Activated CD4-positive, alpha-beta memory T cell treated with anti-CD3 and anti-CD28 coated beads for 36 hours (primary cell): ENCODE data around the gene KPNA6. TPM values are rescaled to one million over a fixed set of nuclear protein-coding genes. Genes with fewer than 3 reads are reported as not detected.

Experiments used
- CTCF ChIA-PET: fragments of 350-600 bp; sonication (Branson Sonifier 250); formaldehyde crosslinking; loops from one replicate; lab custom pipeline; 2021; ENCODE audit warnings: antibody characterized with exemption, inconsistent platforms; lab: Charles Lee
- POLR2A ChIA-PET: fragments of 350-600 bp; sonication (Branson Sonifier 250); formaldehyde crosslinking; loops from one replicate; lab custom pipeline; 2021; ENCODE audit warnings: antibody characterized with exemption; lab: Charles Lee
- DNase-seq: peaks from one replicate; pipeline ENCODE4 v3.0.0-alpha.2; 2020
- H3K27ac Mint-ChIP-seq: one replicate; pipeline ENCODE4 v1.8.0; 2021; ENCODE audit warnings: mixed read lengths
- H3K27me3 Mint-ChIP-seq: one replicate; pipeline ENCODE4 v1.8.0; 2021; ENCODE audit warnings: mixed read lengths
- H3K36me3 Mint-ChIP-seq: one replicate; pipeline ENCODE4 v1.8.0; 2021; ENCODE audit warnings: mixed read lengths
- H3K4me1 Mint-ChIP-seq: one replicate; pipeline ENCODE4 v1.8.0; 2021; ENCODE audit warnings: low read depth, mixed read lengths
- H3K4me3 Mint-ChIP-seq: one replicate; pipeline ENCODE4 v1.8.0; 2021; ENCODE audit warnings: mild to moderate bottlenecking, mixed read lengths
- H3K9me3 Mint-ChIP-seq: one replicate; pipeline ENCODE4 v1.8.0; 2021; ENCODE audit warnings: mixed read lengths
- intact Hi-C: fragments of 100-400 bp; cut with micrococcal nuclease; formaldehyde crosslinking; loops from one replicate; pipeline ENCODE4 v1.15.1; 2023
- total RNA-seq, 2 experiments: library from RNA; stranded (reverse); gene quantifications; one replicate each; pipeline ENCODE4 v1.2.3, GENCODE V29; 2021

KPNA6 gene
- total RNA-seq, 2 experiments from 2014 or later = 69.8 to 77.6 TPM

DNA sequence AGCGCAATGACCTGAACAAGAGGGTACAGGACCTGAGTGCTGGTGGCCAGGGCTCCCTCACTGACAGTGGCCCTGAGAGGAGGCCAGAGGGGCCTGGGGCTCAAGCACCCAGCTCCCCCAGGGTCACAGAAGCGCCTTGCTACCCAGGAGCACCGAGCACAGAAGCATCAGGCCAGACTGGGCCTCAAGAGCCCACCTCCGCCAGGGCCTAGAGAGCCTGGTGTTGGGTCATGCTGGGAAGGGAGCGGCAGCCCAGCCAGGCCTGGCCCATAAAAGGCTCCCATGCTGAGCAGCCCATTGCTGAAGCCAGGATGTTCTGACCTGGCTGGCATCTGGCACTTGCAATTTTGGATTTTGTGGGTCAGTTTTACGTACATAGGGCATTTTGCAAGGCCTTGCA is 87.1 kb downstream of the KPNA6 start:
- Mint-ChIP-seq H3K27ac (no peak overlapping the region), H3K36me3 (peaks cover 68% of the 10 kb centered on the region), H3K9me3 (no peaks in the 10 kb centered on the region), H3K4me1 (peaks cover 47% of the 10 kb centered on the region), H3K4me3 (no peak overlapping the region), H3K27me3 (no peaks in the 10 kb centered on the region)
- intact Hi-C loops = no loop called here
- POLR2A ChIA-PET = interaction anchor here (1.0 to 1.1 kb wide), 2 partner anchors 9 to 11 kb away, joined by 3 read pairs; partner anchors contain the start of gene IQCC
- CTCF ChIA-PET = interaction anchor here (3.7 kb wide), 1 partner anchor 21 kb away, joined by 12 read pairs; no protein-coding TSS in a partner anchor
- no peak for DNase-seq

DNA sequence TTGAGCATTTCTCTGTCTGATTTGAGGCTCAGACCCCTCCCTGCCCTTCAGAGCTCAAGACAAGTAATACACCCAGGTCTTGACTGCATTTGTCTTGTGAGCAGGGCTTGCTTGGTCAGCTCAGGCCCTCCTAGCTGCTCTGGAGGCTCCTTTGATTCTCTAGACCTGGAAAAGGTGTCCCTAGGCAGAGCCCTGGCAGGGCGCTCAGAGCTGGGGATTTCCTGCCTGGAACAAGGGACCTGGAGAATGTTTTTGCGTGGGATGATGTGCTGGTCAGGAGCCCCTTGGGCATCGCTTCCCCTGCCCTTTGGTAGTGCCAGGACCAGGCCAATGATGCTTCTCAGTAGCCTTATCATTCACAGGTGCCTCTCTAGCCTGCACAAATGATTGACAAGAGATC is 87.7 kb downstream of the KPNA6 start:
- intact Hi-C loops = no loop called here
- peaks cover 52% of the 10 kb centered on the region for H3K4me1 Mint-ChIP-seq
- ChIA-PET POLR2A (interaction anchor here (1.1 kb wide), 1 partner anchor 9 kb away, joined by 3 read pairs; no protein-coding TSS in a partner anchor), CTCF (interaction anchor here (3.7 kb wide), 1 partner anchor 20 kb away, joined by 12 read pairs; no protein-coding TSS in a partner anchor)
- DNase-seq = no peak
- H3K27ac Mint-ChIP-seq = no peak overlapping the region
- no peak overlapping the region for H3K4me3 Mint-ChIP-seq
- peaks cover 63% of the 10 kb centered on the region for H3K36me3 Mint-ChIP-seq
- H3K9me3 Mint-ChIP-seq = no peaks in the 10 kb centered on the region
- no peaks in the 10 kb centered on the region for H3K27me3 Mint-ChIP-seq

DNA sequence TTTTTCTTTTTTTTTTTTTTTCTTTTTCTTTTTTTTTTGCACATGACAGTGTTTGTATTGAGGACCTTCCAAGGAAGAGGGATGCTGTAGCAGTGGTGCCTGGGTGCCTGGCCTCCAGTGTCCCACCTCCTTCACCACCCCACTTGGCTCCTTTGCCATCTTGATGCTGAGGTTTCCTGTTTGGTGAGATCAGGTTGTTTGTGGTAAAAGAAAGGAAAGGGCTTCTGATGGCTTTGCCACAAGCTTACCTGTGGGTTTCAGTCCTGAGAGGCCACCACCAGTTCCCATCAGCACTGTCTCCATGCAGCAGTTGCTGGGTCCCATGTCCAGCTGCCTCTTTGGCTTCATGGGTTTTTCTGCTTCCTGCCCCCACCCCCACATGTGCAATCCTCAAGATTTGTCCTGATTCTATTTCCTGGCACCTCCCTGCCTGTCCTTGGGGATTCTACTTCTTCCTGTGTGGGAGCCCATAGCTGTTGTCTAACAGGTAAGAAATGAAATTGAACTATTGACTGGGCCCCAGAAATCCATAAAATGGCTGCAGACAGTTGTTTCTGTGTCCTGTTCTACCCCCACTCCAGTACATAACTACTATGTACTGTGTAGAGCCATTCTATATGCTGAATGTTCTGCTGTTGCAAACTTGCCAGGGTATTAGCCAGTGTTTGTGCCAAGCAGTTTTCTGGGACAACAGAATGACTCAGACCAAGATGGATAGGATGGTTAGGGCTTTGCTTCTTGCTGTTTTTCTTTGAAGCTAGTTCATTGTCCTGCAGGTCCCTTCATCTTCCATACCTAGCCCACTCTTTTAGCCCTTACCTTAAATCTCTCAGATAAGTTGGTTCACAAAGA is 88.3 kb downstream of the KPNA6 start:
- Mint-ChIP-seq H3K4me3 (no peak overlapping the region), H3K36me3 (peaks cover 59% of the 10 kb centered on the region), H3K27ac (peak overlapping the region; percentile 66), H3K9me3 (no peaks in the 10 kb centered on the region), H3K27me3 (no peaks in the 10 kb centered on the region), H3K4me1 (peaks cover 52% of the 10 kb centered on the region)
- ChIA-PET POLR2A (interaction anchor here (1.0 to 2.6 kb wide), 4 partner anchors 10 to 198 kb away, joined by 3 to 17 read pairs (median 3); partner anchors contain the start of gene BSDC1), CTCF (interaction anchor here (3.7 kb wide), 1 partner anchor 20 kb away, joined by 12 read pairs; no protein-coding TSS in a partner anchor)
- intact Hi-C loops = no loop called here
- DNase-seq = no peak

DNA sequence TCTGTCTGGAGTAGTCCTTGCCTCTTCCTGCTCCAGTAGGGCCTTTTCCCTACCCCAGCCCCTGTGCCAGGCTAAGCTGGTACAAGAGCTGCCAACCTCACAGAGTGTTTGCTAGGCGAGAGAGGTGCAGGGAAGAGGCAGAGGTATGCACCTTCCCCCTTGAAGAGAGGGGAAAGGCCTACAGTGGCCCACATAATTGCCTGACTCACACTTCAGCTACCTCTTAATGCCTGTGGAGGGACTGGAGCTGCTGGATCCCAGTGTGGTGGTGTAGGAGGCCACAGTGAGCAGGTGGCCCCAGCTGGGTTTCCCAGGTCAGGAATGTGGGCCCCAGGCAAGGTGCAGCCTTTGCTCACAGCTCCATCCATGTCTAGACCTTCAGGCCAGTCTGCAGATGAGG is 89.2 kb downstream of the KPNA6 start:
- DNase-seq = no peak
- ChIA-PET POLR2A (interaction anchor here (0.6 to 2.6 kb wide), 6 partner anchors 9 to 198 kb away, joined by 3 to 17 read pairs (median 4); partner anchors contain the start of genes BSDC1, IQCC and MARCKSL1), CTCF (interaction anchor here (3.7 kb wide), 1 partner anchor 19 kb away, joined by 12 read pairs; no protein-coding TSS in a partner anchor)
- Mint-ChIP-seq H3K9me3 (no peaks in the 10 kb centered on the region), H3K27me3 (no peaks in the 10 kb centered on the region), H3K36me3 (peaks cover 50% of the 10 kb centered on the region), H3K4me3 (no peak overlapping the region), H3K27ac (no peak overlapping the region), H3K4me1 (peaks cover 59% of the 10 kb centered on the region)
- intact Hi-C loops = no loop called here

DNA sequence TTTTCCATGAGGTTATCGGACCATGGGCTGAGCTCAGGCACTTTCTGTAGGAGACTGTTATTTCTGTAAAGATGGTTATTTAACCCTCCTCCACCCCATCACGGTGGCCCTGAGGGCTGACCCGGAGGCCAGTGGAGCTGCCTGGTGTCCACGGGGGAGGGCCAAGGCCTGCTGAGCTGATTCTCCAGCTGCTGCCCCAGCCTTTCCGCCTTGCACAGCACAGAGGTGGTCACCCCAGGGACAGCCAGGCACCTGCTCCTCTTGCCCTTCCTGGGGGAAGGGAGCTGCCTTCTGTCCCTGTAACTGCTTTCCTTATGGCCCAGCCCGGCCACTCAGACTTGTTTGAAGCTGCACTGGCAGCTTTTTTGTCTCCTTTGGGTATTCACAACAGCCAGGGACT is 90.0 kb downstream of the KPNA6 start:
- intact Hi-C loops = no loop called here
- peaks cover 43% of the 10 kb centered on the region for H3K36me3 Mint-ChIP-seq
- H3K27me3 Mint-ChIP-seq = no peaks in the 10 kb centered on the region
- H3K9me3 Mint-ChIP-seq = no peaks in the 10 kb centered on the region
- no peak overlapping the region for H3K27ac Mint-ChIP-seq
- no peak overlapping the region for H3K4me3 Mint-ChIP-seq
- peaks cover 61% of the 10 kb centered on the region for H3K4me1 Mint-ChIP-seq
- no peak for DNase-seq
- ChIA-PET POLR2A (interaction anchor here (0.6 to 2.6 kb wide), 5 partner anchors 8 to 197 kb away, joined by 3 to 17 read pairs (median 4); partner anchors contain the start of genes BSDC1, IQCC and MARCKSL1), CTCF (interaction anchor here (0.6 to 3.7 kb wide), 2 partner anchors 18 to 50 kb away, joined by 3 to 12 read pairs; no protein-coding TSS in a partner anchor)

DNA sequence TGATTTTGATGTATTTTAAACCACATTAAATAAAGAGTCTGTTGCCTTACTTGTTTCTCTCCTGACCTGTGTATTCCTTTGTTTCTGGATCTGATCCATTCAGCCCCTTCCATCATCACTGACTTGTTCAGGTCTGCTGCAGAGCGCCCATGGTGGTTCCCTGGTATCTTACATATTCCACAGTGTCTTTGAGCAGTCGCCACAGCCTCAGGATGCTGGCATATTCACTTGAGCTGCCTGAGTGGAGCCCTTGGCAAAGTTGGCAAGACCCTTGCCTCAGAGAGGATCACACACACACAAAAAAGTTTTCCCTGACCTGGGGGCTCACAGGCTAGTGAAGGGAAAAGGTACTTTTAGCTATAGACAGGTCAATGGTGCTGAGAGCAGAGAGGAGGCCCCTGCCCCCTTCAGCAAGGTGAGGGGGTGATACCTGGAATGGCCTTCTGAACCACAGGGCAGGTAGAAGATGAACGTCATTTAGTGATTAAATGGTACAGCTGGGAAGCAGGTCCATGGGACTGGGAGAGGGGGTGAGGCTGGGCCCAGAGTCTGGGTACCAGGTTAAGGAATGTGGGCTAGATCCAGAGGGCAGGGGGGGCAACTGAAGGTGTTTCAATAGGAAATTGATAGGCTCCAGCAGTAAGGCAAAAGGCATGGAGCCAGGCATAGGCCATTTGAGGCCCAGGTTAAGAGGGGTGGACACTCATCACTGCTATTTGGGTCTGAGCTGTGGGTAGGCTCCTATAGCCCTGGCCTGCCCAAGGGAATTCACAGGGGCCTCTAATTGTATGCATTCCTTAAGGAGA is 90.6 kb downstream of the KPNA6 start:
- no peak overlapping the region for H3K27ac Mint-ChIP-seq
- H3K36me3 Mint-ChIP-seq = peaks cover 38% of the 10 kb centered on the region
- intact Hi-C loops = no loop called here
- no peaks in the 10 kb centered on the region for H3K27me3 Mint-ChIP-seq
- POLR2A ChIA-PET = interaction anchor here (0.6 to 2.6 kb wide), 3 partner anchors 8 to 17 kb away, joined by 3 to 17 read pairs (median 3); no protein-coding TSS in a partner anchor
- CTCF ChIA-PET = interaction anchor here (0.6 to 4.0 kb wide), 4 partner anchors 10 to 179 kb away, joined by 3 to 22 read pairs (median 4); partner anchors contain the start of gene DCDC2B
- H3K9me3 Mint-ChIP-seq = no peaks in the 10 kb centered on the region
- DNase-seq = no peak
- no peak overlapping the region for H3K4me3 Mint-ChIP-seq
- peaks cover 64% of the 10 kb centered on the region for H3K4me1 Mint-ChIP-seq

DNA sequence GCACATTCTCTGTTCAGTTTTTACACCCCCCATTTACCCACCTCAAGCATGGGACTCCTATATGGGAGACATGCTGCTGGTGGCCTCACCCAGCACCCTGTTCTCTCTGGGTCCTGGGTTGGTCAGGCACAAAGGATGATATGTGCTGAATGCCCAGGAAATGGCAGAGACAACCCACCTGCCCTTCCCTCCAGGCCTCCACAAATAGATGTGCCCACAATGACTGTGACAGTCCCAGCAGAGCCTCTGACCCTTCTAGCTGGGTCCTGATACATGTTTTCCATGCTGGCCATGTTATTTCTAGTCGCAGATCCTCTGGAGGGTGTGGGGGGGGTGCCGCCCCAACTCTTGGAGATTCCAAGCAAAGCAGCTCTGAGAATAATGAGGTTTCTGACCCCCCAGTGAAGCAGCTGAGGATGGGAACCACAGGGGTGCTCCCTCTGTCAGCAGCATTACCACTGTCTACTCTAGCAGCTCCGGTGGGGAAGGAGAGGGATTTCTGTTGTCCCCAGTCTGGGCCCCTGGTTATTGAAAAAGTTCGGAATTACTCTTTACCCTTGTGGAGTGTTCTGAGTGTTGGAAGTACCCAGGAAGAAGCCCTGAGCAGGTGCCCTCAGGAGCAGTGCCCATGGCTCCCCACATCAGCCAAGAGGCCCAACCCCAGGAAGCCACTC is 91.3 kb downstream of the KPNA6 start:
- ChIA-PET CTCF (interaction anchor here (0.7 to 4.0 kb wide), 2 partner anchors 10 to 17 kb away, joined by 3 to 22 read pairs; partner anchors contain the start of gene DCDC2B), POLR2A (interaction anchor here (0.6 to 1.0 kb wide), 2 partner anchors 9 to 17 kb away, joined by 3 read pairs; no protein-coding TSS in a partner anchor)
- intact Hi-C loops = no loop called here
- Mint-ChIP-seq H3K9me3 (no peaks in the 10 kb centered on the region), H3K4me1 (peaks cover 60% of the 10 kb centered on the region), H3K27me3 (no peaks in the 10 kb centered on the region), H3K36me3 (peaks cover 32% of the 10 kb centered on the region), H3K27ac (no peak overlapping the region), H3K4me3 (no peak overlapping the region)
- no peak for DNase-seq

DNA sequence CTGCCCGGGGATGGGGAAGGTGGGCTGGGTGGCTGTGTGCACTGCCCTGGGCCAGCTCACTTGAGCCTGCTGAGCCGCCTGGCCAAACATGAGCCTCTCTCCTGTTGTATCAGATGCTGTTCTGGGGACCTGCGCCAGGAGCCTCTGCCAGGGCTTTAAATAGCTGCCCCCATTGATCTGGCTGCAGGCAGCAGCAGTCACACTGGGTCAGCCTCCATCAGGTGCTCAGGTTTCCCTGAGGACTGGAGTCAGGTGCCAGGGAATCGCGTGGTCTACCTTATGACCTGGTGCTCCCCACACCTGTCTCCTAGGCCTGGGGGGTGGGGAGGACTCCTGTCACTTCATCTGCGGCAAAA is 91.8 kb downstream of the KPNA6 start:
- intact Hi-C loops = loop anchor here (2.0 kb wide), 2 partner anchors 19 to 23 kb away; partner anchors contain the start of genes EIF3I and TMEM234
- peak overlapping the region; percentile 69 for H3K4me3 Mint-ChIP-seq
- no peaks in the 10 kb centered on the region for H3K27me3 Mint-ChIP-seq
- H3K4me1 Mint-ChIP-seq = peaks cover 57% of the 10 kb centered on the region
- ChIA-PET POLR2A (interaction anchor here (1.0 to 2.6 kb wide), 4 partner anchors 18 to 452 kb away, joined by 3 to 16 read pairs (median 4); partner anchors contain the start of genes RBBP4 and TXLNA), CTCF (interaction anchor here (1.0 to 4.0 kb wide), 3 partner anchors 16 to 201 kb away, joined by 3 to 22 read pairs (median 3); no protein-coding TSS in a partner anchor)
- no peak for DNase-seq
- peaks cover 27% of the 10 kb centered on the region for H3K36me3 Mint-ChIP-seq
- H3K27ac Mint-ChIP-seq = no peak overlapping the region
- H3K9me3 Mint-ChIP-seq = no peaks in the 10 kb centered on the region

DNA sequence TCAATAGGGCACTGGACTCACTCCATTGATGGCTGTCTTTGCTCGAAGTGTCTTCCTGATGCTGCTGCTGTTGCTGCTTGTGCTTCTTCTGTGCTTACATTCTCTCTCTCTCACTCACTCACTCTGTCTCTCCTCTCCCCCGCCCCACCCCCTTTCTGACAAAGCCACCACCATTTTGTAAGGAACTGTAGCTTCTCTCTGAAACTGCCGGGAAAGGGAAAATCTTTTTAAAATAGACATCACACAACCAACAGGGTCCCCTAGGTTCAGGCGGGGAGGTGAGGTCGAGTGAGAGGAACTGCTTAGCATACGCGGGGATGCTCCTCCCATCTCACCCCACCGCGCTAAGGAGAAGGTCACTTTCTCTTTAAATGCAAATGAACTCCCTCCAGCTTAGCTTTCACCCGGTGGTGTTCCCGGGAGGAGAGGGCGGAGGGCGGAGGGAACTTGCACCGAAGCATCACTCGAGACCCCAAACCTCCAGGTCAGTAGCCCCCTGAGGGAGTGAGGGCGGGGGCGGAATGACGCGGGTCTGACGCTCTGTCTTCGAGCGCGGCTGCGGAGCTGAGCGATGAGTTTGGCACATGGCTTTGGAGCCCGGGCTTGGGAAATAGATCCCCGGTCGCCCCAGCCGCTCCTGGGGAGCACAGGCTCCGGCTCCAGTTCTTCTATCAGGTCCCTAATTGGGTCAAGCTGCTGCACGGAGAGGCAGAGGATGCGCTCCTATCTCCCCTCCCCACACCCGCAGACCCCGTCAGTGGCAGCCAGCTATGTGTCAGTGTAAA is 92.6 kb downstream of the KPNA6 start, which contains the start of gene CCDC28B:
TSS of gene CCDC28B (plus strand) at position 370 of the 785 bp plus-strand sequence. CDS start 1,341 bp downstream, outside the sequence.
- POLR2A ChIA-PET = interaction anchor here (0.6 to 2.6 kb wide), 7 partner anchors 15 to 451 kb away, joined by 3 to 16 read pairs (median 4); partner anchors contain the start of genes LCK, MARCKSL1, RBBP4 and TXLNA
- Mint-ChIP-seq H3K27ac (peak within 1 kb of the TSS; percentile 80), H3K27me3 (no peaks in the 10 kb centered on the region), H3K9me3 (no peaks in the 10 kb centered on the region), H3K4me3 (peak within 1 kb of the TSS; percentile 81), H3K36me3 (peaks cover 21% of the 10 kb centered on the region), H3K4me1 (peaks cover 51% of the 10 kb centered on the region)
- intact Hi-C loops = loop anchor here (1.0 to 2.0 kb wide), 3 partner anchors 20 to 50 kb away; partner anchors contain the start of genes EIF3I and TMEM234
- CTCF ChIA-PET = interaction anchor here (1.0 to 4.0 kb wide), 5 partner anchors 15 to 200 kb away, joined by 3 to 22 read pairs (median 3); no protein-coding TSS in a partner anchor
- DNase-seq = peak; percentile 67
